Endothelial cell (in vitro differentiated cells): ENCODE results near the gene OSBPL2. TPM values are rescaled to one million over a fixed set of nuclear protein-coding genes. Genes with fewer than 3 reads are reported as not detected.

Source experiments
- DNase-seq: peaks from one replicate; pipeline ENCODE4 v3.0.0; 2021; ENCODE audit warnings: low spot score
- H3K27ac Mint-ChIP-seq: one replicate; pipeline ENCODE4 v1.8.0; 2021; ENCODE audit warnings: mixed read lengths, inconsistent platforms; ENCODE audit not compliant: unreplicated experiment
- H3K27me3 Mint-ChIP-seq: one replicate; pipeline ENCODE4 v1.8.0; 2021; ENCODE audit warnings: mild to moderate bottlenecking, moderate library complexity, mixed read lengths, inconsistent platforms; ENCODE audit not compliant: unreplicated experiment
- H3K36me3 Mint-ChIP-seq: one replicate; pipeline ENCODE4 v1.8.0; 2021; ENCODE audit warnings: mild to moderate bottlenecking, low read depth, mixed read lengths, inconsistent platforms; ENCODE audit not compliant: unreplicated experiment
- H3K4me1 Mint-ChIP-seq: one replicate; pipeline ENCODE4 v1.8.0; 2021; ENCODE audit warnings: mild to moderate bottlenecking, mixed read lengths, inconsistent platforms; ENCODE audit not compliant: unreplicated experiment
- H3K4me3 Mint-ChIP-seq: one replicate; pipeline ENCODE4 v1.8.0; 2021; ENCODE audit warnings: mild to moderate bottlenecking, mixed read lengths, inconsistent platforms; ENCODE audit not compliant: unreplicated experiment
- H3K9me3 Mint-ChIP-seq: one replicate; pipeline ENCODE4 v1.8.0; 2021; ENCODE audit warnings: mixed read lengths, inconsistent platforms; ENCODE audit not compliant: unreplicated experiment
- total RNA-seq: library from RNA; stranded (reverse); fragmentation: NEBNext Ultra II Directional; extraction: Animal tissue kit (Norgen Biotek cat#: 25700); gene quantifications from one replicate; pipeline ENCODE4 v1.2.1, GENCODE V29; 2021; ENCODE audit not compliant: unreplicated experiment
- TF ChIP-seq, protein P1 (sequence below): fragments of 200-600 bp; sonication (generic); IDR thresholded peaks from one replicate; pipeline ENCODE4 v1.5.0; 2021; ENCODE audit warnings: antibody characterized with exemption; ENCODE audit not compliant: unreplicated experiment

OSBPL2 gene
- total RNA-seq, 1 donor from 2014 or later: 39.5 TPM

DNA sequence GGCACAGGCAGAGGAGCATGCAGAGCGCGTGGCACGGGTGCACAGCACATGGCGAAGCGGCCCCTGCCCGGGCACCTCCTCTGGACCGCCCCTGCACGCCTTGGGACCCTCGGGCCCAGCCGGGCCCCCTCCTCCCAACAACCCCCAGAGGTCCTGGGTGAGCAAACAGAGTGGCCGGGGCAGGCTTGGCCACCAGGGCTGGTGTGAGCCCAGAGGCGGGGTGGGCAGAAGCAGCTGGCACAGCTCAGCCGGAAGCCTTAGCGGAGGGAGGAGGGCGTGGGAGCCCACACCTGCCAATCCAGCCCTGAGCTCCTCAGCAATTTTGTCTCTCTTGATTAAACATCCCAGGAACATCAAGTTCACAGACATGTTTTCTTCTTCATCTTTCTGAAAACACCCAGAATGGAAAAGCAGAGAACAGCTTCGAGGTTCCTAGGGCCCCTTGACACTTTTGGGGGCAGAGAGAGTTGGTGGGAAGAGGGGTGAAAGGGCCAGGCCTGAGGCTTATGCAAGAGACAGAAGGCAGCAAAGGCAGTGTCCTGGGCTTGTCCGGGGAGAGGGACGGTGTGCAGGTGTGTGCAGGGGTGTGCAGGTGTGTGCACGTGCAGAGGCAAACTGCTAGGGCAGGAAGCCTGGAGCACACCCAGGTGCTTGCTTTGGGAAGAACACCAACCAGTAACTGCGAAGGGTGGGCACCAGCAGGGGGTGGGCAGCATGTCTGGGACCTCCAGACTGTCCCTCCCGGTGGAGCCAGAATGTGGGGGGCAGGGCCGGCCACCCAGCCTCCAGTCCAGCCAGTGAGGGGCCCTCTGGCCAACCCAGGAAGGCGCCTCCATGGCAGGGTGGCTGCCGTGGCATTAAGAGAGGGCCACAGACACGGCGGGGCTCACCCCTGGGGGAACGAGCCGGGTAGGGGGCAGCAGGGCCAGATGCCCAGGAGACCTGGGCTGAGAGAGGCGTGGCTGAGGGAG is 23.0 kb upstream of the OSBPL2 start:
- Mint-ChIP-seq H3K27ac (no peak overlapping the region), H3K4me1 (no peaks in the 10 kb centered on the region), H3K4me3 (no peak overlapping the region), H3K9me3 (no peaks in the 10 kb centered on the region), H3K27me3 (peaks cover 10% of the 10 kb centered on the region), H3K36me3 (no peaks in the 10 kb centered on the region)
- DNase-seq: no peak
- TF ChIP-seq, protein P1, sequence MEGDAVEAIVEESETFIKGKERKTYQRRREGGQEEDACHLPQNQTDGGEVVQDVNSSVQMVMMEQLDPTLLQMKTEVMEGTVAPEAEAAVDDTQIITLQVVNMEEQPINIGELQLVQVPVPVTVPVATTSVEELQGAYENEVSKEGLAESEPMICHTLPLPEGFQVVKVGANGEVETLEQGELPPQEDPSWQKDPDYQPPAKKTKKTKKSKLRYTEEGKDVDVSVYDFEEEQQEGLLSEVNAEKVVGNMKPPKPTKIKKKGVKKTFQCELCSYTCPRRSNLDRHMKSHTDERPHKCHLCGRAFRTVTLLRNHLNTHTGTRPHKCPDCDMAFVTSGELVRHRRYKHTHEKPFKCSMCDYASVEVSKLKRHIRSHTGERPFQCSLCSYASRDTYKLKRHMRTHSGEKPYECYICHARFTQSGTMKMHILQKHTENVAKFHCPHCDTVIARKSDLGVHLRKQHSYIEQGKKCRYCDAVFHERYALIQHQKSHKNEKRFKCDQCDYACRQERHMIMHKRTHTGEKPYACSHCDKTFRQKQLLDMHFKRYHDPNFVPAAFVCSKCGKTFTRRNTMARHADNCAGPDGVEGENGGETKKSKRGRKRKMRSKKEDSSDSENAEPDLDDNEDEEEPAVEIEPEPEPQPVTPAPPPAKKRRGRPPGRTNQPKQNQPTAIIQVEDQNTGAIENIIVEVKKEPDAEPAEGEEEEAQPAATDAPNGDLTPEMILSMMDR: no peak

GRCh38 chr20:62215991-62216635 is 22.2 kb upstream of the OSBPL2 start:
- peaks cover 2% of the 10 kb centered on the region for H3K4me1 Mint-ChIP-seq
- TF ChIP-seq, protein P1: no peak
- H3K27me3 Mint-ChIP-seq: peaks cover 8% of the 10 kb centered on the region
- H3K36me3 Mint-ChIP-seq: no peaks in the 10 kb centered on the region
- H3K9me3 Mint-ChIP-seq: no peaks in the 10 kb centered on the region
- H3K27ac Mint-ChIP-seq: no peak overlapping the region
- DNase-seq: no peak
- no peak overlapping the region for H3K4me3 Mint-ChIP-seq

DNA sequence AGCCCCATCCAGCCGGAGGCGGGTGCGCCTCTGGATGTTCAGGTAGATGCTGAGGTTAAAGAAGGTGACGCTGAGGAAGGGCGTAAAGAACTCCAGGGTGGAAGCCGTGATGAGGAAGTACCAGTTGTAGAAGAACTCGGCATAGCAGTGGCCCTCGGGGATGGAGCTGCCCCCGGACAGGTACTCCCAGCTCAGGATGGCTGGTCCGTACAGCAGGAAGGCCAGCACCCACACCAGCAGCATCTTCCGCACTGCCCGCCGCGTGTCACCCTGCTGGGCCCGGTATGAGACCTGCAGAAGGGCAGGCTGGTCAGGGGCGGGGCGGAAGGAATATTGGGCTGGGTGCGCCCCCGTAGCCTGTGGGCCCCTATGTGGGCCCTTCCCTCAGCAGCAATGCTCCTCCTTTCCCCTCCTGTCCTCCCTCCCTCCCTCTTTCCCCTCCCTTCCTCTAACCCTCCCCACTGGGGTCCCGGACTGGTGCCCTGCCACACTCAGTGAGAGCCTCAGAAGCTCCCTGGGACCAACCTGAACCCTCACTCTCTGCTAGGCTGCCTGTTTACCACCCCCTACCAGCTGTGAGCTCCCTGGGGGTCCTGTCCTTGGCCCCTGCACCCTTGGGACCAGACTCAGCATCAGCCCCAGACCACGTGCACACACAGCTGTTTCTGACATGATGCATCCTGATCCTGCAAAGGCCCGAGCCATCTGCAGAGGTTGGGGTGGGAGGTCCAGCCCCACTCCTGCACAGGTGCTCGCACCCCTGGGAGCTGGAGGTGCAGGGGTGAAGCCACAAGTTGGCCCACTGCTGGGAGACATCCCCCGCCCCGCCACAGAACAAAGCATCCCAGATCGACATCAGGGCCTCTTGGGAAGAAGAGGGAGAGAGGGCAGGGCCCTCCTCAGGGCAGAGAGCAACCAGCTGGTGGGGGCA is 21.4 kb upstream of the OSBPL2 start:
- DNase-seq: no peak
- no peaks in the 10 kb centered on the region for H3K36me3 Mint-ChIP-seq
- no peaks in the 10 kb centered on the region for H3K9me3 Mint-ChIP-seq
- peaks cover 8% of the 10 kb centered on the region for H3K27me3 Mint-ChIP-seq
- TF ChIP-seq, protein P1: no peak
- H3K4me3 Mint-ChIP-seq: no peak overlapping the region
- no peak overlapping the region for H3K27ac Mint-ChIP-seq
- peaks cover 2% of the 10 kb centered on the region for H3K4me1 Mint-ChIP-seq

DNA sequence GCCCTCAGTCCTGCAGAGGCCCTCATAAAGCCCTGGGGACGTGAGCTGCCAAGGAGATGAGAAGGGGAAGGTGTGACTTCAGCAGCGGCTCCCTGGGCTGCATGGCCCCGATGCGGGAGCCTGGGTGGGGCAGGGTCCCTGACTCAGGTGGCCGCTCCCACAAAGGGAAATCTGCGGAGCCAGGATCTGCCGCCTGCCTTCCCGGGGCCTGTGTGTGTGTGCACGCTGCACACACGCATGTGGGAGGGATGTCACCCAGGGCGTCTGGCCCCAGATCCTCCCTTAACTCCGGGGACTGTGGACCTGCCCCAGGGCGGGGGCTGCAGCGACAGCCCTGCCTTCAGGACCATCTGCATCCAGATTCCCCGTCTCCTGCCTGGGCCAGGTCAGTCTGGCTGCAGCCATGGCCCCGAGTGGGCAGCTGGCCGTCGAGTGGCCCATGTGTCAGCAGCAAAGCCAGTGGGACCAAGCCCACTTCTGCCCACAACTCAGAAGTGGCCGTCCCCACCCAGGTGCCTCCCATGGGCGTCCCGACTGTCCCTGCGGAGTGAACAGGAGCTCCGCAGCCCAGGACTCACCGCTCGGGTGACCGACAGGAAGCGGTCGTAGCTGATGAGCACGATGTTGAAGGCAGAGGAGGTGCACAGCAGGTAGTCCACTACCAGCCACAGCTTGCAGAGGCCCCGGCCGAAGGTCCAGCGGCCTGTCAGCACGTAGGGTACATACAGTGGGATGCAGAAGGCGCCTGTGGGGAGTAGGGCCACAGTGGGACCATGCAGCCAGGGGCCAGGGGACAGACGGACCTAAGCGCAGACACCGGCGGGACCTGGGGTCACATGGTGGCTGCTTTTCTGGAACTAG is 20.2 kb upstream of the OSBPL2 start:
- DNase-seq: no peak
- H3K4me3 Mint-ChIP-seq: no peak overlapping the region
- peaks cover 2% of the 10 kb centered on the region for H3K4me1 Mint-ChIP-seq
- H3K36me3 Mint-ChIP-seq: no peaks in the 10 kb centered on the region
- H3K27ac Mint-ChIP-seq: no peak overlapping the region
- peaks cover 8% of the 10 kb centered on the region for H3K27me3 Mint-ChIP-seq
- TF ChIP-seq, protein P1: no peak
- H3K9me3 Mint-ChIP-seq: no peaks in the 10 kb centered on the region
